SK-N-SH treated with all-trans-retinoic acid at 6 μM for 48 hours (cell line): Measurements from ENCODE around the gene AUH.

Source experiments
- ATAC-seq: fragments of 200-7000 bp; cut with Tn5 transposase; 3 replicates; pipeline ENCODE4 v1.9.1; 2020; ENCODE audit warnings: mild to moderate bottlenecking, moderate library complexity
- ARNTL ChIP-seq: fragments of 450-650 bp; formaldehyde crosslinking; IDR thresholded peaks from 2 replicates; pipeline ENCODE4 v1.5.0; 2020; ENCODE audit warnings: low read depth, mild to moderate bottlenecking, moderate library complexity, borderline replicate concordance
- BACH2 ChIP-seq: fragments of 250-450 bp; sonication (Bioruptor Pico); IDR thresholded peaks from 2 replicates; pipeline ENCODE4 v1.9.0; 2021; ENCODE audit warnings: mild to moderate bottlenecking, borderline replicate concordance
- CSDC2 ChIP-seq: fragments of 250-450 bp; sonication (Bioruptor Pico); IDR thresholded peaks from 2 replicates; pipeline ENCODE4 v1.5.0; 2020; ENCODE audit warnings: mild to moderate bottlenecking, moderate library complexity
- ESRRG ChIP-seq: fragments of 250-450 bp; sonication (Bioruptor Pico); IDR thresholded peaks from 2 replicates; pipeline ENCODE4 v1.6.1; 2021; ENCODE audit warnings: mild to moderate bottlenecking
- GLIS3 ChIP-seq: fragments of 250-450 bp; sonication (Bioruptor Pico); IDR thresholded peaks from 2 replicates; pipeline ENCODE4 v1.5.0; 2020; ENCODE audit warnings: mild to moderate bottlenecking, moderate library complexity
- ISL1 ChIP-seq: fragments of 250-450 bp; sonication (Bioruptor Pico); IDR thresholded peaks from 2 replicates; pipeline ENCODE4 v2.1.2; 2022; ENCODE audit warnings: mild to moderate bottlenecking, moderate library complexity
- OSR1 ChIP-seq: fragments of 250-450 bp; sonication (Bioruptor Pico); IDR thresholded peaks from 2 replicates; pipeline ENCODE4 v1.8.0; 2022; ENCODE audit warnings: moderate library complexity, mild to moderate bottlenecking, inconsistent platforms
- PATZ1 ChIP-seq: fragments of 250-450 bp; sonication (Bioruptor Pico); IDR thresholded peaks from 2 replicates; pipeline ENCODE4 v1.8.0; 2020; ENCODE audit warnings: mild to moderate bottlenecking, moderate library complexity, borderline replicate concordance
- POU6F1 ChIP-seq: fragments of 250-450 bp; sonication (Bioruptor Pico); IDR thresholded peaks from 2 replicates; pipeline ENCODE4 v1.8.0; 2021; ENCODE audit warnings: low read depth, mild to moderate bottlenecking, moderate library complexity, borderline replicate concordance
- PPARA ChIP-seq: fragments of 250-450 bp; sonication (Bioruptor Pico); IDR thresholded peaks from 2 replicates; pipeline ENCODE4 v1.5.0; 2020; ENCODE audit warnings: mild to moderate bottlenecking, borderline replicate concordance
- RARB ChIP-seq: fragments of 250-450 bp; sonication (Bioruptor Pico); IDR thresholded peaks from 2 replicates; pipeline ENCODE4 v1.8.0; 2021; ENCODE audit warnings: mild to moderate bottlenecking, moderate library complexity
- SNAI2 ChIP-seq: fragments of 250-450 bp; sonication (Bioruptor Pico); IDR thresholded peaks from 2 replicates; pipeline ENCODE4 v1.5.0; 2020; ENCODE audit warnings: mild to moderate bottlenecking, moderate library complexity
- TCF4 ChIP-seq: fragments of 250-450 bp; sonication (Bioruptor Pico); IDR thresholded peaks from 2 replicates; pipeline ENCODE4 v1.8.0; 2021; ENCODE audit warnings: mild to moderate bottlenecking, moderate library complexity, borderline replicate concordance
- TOX ChIP-seq: fragments of 250-450 bp; sonication (Bioruptor Pico); IDR thresholded peaks from 2 replicates; pipeline ENCODE4 v1.8.0; 2021; ENCODE audit warnings: mild to moderate bottlenecking, moderate library complexity, borderline replicate concordance
- ZFP3 ChIP-seq: fragments of 250-450 bp; sonication (Bioruptor Pico); IDR thresholded peaks from 2 replicates; pipeline ENCODE4 v1.5.0; 2020; ENCODE audit warnings: mild to moderate bottlenecking, moderate library complexity
- ZFP30 ChIP-seq: fragments of 450-650 bp; formaldehyde crosslinking; IDR thresholded peaks from 2 replicates; pipeline ENCODE4 v1.5.0; 2022; ENCODE audit warnings: mild to moderate bottlenecking, moderate library complexity
- ZNF565 ChIP-seq: fragments of 450-650 bp; formaldehyde crosslinking; conservative IDR thresholded peaks from 2 replicates; pipeline ENCODE4 v1.5.0; 2020; ENCODE audit warnings: low read depth, mild to moderate bottlenecking, moderate library complexity
- ZNF70 ChIP-seq: fragments of 450-650 bp; formaldehyde crosslinking; IDR thresholded peaks from 2 replicates; pipeline ENCODE4 v1.5.0; 2020; ENCODE audit warnings: mild to moderate bottlenecking, moderate library complexity
- ZNF8 ChIP-seq: fragments of 450-650 bp; formaldehyde crosslinking; IDR thresholded peaks from 2 replicates; pipeline ENCODE4 v1.5.0; 2020; ENCODE audit warnings: mild to moderate bottlenecking, moderate library complexity
- TF ChIP-seq, protein P1 (sequence below): fragments of 250-450 bp; sonication (Bioruptor Pico); IDR thresholded peaks from 2 replicates; pipeline ENCODE4 v1.5.0; 2020; ENCODE audit warnings: mild to moderate bottlenecking, moderate library complexity
- TF ChIP-seq, protein P2 (sequence below): fragments of 250-450 bp; sonication (Bioruptor Pico); IDR thresholded peaks from 2 replicates; pipeline ENCODE4 v1.5.1; 2021; ENCODE audit warnings: mild to moderate bottlenecking, moderate library complexity
- TF ChIP-seq, protein P3 (sequence below): fragments of 250-450 bp; sonication (Bioruptor Pico); IDR thresholded peaks from 2 replicates; pipeline ENCODE4 v1.5.1; 2020; ENCODE audit warnings: low read depth, mild to moderate bottlenecking, moderate library complexity

AUH gene

GRCh38 chr9:91331849-91332248 lies 29.9 kb downstream of the AUH start:
- TF ChIP-seq, protein P1, sequence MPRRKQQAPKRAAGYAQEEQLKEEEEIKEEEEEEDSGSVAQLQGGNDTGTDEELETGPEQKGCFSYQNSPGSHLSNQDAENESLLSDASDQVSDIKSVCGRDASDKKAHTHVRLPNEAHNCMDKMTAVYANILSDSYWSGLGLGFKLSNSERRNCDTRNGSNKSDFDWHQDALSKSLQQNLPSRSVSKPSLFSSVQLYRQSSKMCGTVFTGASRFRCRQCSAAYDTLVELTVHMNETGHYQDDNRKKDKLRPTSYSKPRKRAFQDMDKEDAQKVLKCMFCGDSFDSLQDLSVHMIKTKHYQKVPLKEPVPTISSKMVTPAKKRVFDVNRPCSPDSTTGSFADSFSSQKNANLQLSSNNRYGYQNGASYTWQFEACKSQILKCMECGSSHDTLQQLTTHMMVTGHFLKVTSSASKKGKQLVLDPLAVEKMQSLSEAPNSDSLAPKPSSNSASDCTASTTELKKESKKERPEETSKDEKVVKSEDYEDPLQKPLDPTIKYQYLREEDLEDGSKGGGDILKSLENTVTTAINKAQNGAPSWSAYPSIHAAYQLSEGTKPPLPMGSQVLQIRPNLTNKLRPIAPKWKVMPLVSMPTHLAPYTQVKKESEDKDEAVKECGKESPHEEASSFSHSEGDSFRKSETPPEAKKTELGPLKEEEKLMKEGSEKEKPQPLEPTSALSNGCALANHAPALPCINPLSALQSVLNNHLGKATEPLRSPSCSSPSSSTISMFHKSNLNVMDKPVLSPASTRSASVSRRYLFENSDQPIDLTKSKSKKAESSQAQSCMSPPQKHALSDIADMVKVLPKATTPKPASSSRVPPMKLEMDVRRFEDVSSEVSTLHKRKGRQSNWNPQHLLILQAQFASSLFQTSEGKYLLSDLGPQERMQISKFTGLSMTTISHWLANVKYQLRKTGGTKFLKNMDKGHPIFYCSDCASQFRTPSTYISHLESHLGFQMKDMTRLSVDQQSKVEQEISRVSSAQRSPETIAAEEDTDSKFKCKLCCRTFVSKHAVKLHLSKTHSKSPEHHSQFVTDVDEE, result no peak
- TF ChIP-seq RARB (CRISPR knock-in tag) (no peak), ARNTL (no peak), ZFP3 (no peak)
- no peak for ATAC-seq

- ATAC-seq, result no peak
- TF ChIP-seq PPARA (CRISPR knock-in tag) (no peak), ESRRG (CRISPR knock-in tag) (no peak), BACH2 (no peak), TCF4 (CRISPR knock-in tag) (no peak), PATZ1 (no peak), POU6F1 (no peak), ZNF70 (no peak), SNAI2 (CRISPR knock-in tag) (no peak), ZFP3 (no peak), RARB (CRISPR knock-in tag) (no peak), CSDC2 (CRISPR knock-in tag) (no peak), OSR1 (CRISPR knock-in tag) (no peak), ZNF565 (CRISPR knock-in tag) (no peak)
- TF ChIP-seq, protein P2, sequence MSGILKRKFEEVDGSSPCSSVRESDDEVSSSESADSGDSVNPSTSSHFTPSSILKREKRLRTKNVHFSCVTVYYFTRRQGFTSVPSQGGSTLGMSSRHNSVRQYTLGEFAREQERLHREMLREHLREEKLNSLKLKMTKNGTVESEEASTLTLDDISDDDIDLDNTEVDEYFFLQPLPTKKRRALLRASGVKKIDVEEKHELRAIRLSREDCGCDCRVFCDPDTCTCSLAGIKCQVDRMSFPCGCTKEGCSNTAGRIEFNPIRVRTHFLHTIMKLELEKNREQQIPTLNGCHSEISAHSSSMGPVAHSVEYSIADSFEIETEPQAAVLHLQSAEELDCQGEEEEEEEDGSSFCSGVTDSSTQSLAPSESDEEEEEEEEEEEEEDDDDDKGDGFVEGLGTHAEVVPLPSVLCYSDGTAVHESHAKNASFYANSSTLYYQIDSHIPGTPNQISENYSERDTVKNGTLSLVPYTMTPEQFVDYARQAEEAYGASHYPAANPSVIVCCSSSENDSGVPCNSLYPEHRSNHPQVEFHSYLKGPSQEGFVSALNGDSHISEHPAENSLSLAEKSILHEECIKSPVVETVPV (CRISPR knock-in tag), result no peak
- TF ChIP-seq, all 23 proteins: peak for 0
Measured at GRCh38 chr9:91328186-91328585, 33.5 kb downstream of the AUH start.

DNA sequence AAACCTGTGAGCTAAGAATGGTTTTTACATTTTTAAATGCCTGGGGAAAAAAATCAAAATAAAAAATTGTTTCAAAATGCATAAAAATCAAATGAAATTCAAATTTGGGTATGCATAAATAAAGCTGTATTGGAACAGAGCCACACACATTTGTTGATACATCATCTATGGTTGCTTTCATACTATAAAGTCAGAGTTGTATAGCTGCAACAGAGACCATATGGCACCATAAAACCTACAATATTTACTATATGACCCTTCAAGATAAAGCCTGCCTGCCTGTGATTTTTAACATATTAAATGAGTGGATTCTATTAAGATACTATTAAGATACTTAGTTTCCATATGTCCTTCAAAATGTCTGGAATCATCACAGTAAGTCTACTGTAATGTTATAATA lies 40.0 kb downstream of the AUH start:
- TF ChIP-seq TCF4 (CRISPR knock-in tag) (no peak), GLIS3 (CRISPR knock-in tag) (no peak), ARNTL (no peak), ZFP30 (no peak), ZNF70 (no peak), PATZ1 (no peak), OSR1 (CRISPR knock-in tag) (no peak), PPARA (CRISPR knock-in tag) (no peak), TOX (CRISPR knock-in tag) (no peak), ZNF8 (no peak), RARB (CRISPR knock-in tag) (no peak), SNAI2 (CRISPR knock-in tag) (no peak), ZFP3 (no peak), CSDC2 (CRISPR knock-in tag) (no peak), ISL1 (CRISPR knock-in tag) (no peak)
- TF ChIP-seq, protein P3, sequence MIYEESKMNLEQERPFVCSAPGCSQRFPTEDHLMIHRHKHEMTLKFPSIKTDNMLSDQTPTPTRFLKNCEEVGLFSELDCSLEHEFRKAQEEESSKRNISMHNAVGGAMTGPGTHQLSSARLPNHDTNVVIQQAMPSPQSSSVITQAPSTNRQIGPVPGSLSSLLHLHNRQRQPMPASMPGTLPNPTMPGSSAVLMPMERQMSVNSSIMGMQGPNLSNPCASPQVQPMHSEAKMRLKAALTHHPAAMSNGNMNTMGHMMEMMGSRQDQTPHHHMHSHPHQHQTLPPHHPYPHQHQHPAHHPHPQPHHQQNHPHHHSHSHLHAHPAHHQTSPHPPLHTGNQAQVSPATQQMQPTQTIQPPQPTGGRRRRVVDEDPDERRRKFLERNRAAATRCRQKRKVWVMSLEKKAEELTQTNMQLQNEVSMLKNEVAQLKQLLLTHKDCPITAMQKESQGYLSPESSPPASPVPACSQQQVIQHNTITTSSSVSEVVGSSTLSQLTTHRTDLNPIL (CRISPR knock-in tag), result no peak
- TF ChIP-seq, protein P2 (CRISPR knock-in tag), result no peak
- ATAC-seq, result no peak
